Measurements from ENCODE around the gene MRC2.
"Not testable (repeated sequence)": the region's sequence is repeated elsewhere in the genome, so short reads cannot be mapped to it uniquely, and the experiment has no call there.

Gene MRC2

DNA sequence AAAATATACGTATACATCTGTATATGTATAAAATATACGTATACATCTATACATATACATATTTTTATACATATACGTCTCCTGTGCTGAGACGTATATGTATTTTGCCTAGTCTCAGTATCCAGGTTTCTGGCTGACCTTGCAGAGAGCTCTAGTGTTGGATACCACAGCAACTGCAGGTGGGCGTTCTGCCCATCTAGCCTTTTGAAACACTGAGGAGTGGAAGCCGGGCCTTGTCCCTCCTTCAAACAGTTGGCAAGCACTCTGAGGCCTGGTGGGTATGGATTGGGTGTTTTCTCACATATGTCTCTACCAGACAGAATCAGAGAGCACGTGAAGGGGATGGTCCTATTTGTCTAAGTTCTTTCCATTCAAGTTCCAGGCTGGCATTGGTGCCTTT lies 39.4 kb upstream of the MRC2 start:
- no peak overlapping the region for H3K4me3 ChIP-seq (ENCODE audit: low read depth, low read length)
- DNase-seq (ENCODE audit: low read depth) = no peak
- TF ChIP-seq, protein P1, sequence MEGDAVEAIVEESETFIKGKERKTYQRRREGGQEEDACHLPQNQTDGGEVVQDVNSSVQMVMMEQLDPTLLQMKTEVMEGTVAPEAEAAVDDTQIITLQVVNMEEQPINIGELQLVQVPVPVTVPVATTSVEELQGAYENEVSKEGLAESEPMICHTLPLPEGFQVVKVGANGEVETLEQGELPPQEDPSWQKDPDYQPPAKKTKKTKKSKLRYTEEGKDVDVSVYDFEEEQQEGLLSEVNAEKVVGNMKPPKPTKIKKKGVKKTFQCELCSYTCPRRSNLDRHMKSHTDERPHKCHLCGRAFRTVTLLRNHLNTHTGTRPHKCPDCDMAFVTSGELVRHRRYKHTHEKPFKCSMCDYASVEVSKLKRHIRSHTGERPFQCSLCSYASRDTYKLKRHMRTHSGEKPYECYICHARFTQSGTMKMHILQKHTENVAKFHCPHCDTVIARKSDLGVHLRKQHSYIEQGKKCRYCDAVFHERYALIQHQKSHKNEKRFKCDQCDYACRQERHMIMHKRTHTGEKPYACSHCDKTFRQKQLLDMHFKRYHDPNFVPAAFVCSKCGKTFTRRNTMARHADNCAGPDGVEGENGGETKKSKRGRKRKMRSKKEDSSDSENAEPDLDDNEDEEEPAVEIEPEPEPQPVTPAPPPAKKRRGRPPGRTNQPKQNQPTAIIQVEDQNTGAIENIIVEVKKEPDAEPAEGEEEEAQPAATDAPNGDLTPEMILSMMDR (IDR thresholded peaks at IDR 0.05; ENCODE audit: control insufficient read depth, extremely low read depth, insufficient read depth) = no peak

DNA sequence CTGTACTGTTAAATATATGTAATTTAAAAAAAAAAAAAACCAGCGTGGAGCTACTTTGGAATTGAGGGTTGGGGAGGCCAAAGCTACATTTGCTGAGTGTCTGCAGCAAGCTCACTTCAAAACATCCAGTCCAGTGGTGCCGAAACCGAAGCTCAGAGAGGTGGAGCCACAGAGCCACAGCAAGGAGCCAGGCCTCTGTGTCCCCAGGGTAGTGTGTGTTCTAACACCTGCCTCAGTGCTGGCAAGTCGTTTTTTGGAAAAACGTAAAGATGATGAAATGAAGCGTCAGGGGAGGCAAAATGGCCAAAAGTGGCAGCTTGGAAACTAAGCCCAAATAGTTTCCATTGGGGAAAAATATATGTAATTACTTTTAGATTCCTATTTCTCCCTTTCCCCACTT lies 36.1 kb upstream of the MRC2 start:
- TF ChIP-seq, protein P1 (IDR thresholded peaks at IDR 0.05; ENCODE audit: control insufficient read depth, extremely low read depth, insufficient read depth) = no peak
- DNase-seq (ENCODE audit: low read depth) = no peak
- H3K4me3 ChIP-seq (ENCODE audit: low read depth, low read length) = no peak overlapping the region

DNA sequence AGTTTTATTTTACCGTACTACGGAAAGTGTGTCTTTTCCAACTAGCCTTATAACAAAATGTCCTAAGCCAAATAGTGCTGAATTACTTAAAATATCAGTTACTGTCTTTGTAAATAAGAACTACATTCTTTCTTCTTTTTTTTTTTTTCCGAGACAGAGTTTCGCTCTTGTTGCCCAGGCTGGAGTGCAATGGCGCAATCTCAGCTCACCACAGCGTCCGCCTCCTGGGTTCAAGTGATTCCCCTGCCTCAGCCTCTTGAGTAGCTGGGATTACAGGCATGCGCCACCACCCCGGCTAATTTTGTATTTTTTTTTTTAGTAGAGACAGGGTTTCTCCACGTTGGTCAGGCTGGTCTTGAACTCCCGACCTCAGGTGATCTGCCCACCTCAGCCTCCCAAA lies 35.6 kb upstream of the MRC2 start:
- not testable (repeated sequence) for H3K4me3 ChIP-seq (ENCODE audit: low read depth, low read length); DNase-seq (ENCODE audit: low read depth)

DNA sequence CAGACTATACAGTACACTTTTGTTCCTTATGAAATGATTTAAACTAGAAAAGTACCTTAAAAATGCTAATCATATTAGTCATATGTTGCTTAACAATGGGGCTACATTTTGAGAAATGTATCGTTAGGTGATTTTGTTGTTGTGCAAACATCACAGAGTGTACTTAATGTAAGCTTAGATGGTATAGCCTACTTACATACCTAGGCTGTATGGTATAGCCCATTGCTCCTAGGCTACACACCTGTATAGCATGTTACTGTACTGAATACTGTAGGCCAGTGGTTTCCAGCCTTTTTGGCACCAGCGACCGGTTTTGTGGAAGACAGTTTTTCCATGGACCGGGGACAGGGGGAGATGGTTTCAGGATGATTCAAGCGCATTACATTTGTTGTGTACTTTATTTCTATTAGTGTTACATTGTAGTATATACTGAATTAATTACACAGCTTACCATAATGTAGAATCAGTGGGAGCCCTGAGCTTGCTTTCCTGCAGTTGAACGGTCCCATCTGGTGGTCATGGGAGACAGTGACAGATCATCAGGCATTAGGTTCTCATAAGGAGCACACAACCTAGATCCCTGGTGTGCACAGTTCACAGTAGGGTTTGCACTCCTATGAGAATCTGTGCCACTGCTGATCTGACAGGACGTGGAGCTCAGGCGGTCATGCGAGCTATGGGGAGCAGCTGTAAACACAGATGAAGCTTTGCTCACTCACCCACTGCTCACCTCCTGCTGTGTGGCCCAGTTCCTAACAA lies 35.0 kb upstream of the MRC2 start:
- no peak for DNase-seq (ENCODE audit: low read depth)
- TF ChIP-seq, protein P1 (IDR thresholded peaks at IDR 0.05; ENCODE audit: control insufficient read depth, extremely low read depth, insufficient read depth) = no peak
- no peak overlapping the region for H3K4me3 ChIP-seq (ENCODE audit: low read depth, low read length)

DNA sequence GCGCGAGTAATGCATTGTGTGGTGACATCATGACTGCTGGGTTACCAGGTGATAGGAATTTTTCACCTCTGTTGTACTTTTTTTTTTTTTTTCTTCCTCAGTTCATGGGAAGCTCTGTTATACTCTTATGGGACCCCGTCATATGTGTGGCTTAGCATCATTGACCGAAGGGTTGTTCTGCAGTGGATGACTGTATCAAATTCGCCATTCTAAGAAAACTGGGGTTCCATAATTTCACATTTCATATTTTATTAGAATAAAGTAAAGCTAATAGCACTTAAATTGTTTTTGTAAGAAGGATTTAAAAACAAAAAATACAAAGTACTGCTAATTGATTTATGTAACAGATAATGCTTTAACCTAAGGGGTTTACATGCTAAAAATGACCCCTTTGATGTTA lies 32.0 kb upstream of the MRC2 start:
- TF ChIP-seq, protein P1 (IDR thresholded peaks at IDR 0.05; ENCODE audit: control insufficient read depth, extremely low read depth, insufficient read depth) = no peak
- DNase-seq (ENCODE audit: low read depth) = no peak

DNA sequence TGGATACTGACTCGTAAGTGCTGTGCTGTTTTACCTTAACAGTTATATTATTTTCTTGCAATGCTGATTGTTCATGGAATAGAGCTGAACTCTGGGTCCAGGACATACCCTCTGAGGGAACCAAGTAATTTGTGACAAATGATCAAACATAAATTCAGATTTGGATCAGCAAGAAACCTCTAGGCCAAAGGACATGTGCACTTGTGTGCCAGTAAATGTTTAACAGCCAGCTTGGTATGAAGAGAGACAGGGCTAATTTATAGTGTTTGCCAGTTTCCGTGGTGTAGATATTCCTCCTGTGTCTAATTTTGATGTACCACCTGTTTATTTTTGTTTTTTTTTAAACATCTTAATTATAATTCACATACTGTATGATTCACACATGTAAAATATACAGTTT lies 30.8 kb upstream of the MRC2 start:
- no peak overlapping the region for H3K4me3 ChIP-seq (ENCODE audit: low read depth, low read length)
- no peak for DNase-seq (ENCODE audit: low read depth)
- TF ChIP-seq, protein P1 (IDR thresholded peaks at IDR 0.05; ENCODE audit: control insufficient read depth, extremely low read depth, insufficient read depth) = no peak

More for the DNA sequence above, 32.0 kb upstream of the MRC2 start:
- no peak overlapping the region for H3K4me3 ChIP-seq (ENCODE audit: low read depth, low read length)

DNA sequence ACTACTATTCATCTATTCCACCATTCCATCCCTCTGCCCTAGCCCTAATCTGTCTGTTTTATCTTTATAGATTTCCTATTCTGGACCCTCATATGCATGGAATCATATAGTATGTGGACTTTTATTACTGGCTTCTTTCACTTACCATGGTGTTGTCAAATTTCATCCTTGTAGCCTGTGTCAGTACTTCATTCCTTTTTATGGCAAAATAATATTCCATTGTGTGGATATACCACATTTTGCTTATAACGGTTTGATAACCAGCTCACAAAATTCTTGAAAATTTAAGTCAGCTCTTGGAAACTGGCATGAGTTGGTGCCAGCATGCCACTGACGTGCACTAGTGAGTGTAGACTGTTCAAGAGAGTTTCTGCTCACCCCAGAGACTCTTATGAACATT lies 30.3 kb upstream of the MRC2 start:
- TF ChIP-seq, protein P1 (IDR thresholded peaks at IDR 0.05; ENCODE audit: control insufficient read depth, extremely low read depth, insufficient read depth) = no peak
- no peak for DNase-seq (ENCODE audit: low read depth)
- H3K4me3 ChIP-seq (ENCODE audit: low read depth, low read length) = no peak overlapping the region

All from LNCaP clone FGC (cell line).